HG03045 (cell line): ENCODE results near the gene NPW.
"Not testable (repeated sequence)": the region's sequence is repeated elsewhere in the genome, so short reads cannot be mapped to it uniquely, and the experiment has no call there.

Source experiments
- ATAC-seq: cut with Tn5 transposase; IDR thresholded peaks from one replicate; pipeline ENCODE4 v1.9.1; 2021; ENCODE audit warnings: mild to moderate bottlenecking, moderate library complexity; ENCODE audit not compliant: unreplicated experiment

NPW gene

DNA sequence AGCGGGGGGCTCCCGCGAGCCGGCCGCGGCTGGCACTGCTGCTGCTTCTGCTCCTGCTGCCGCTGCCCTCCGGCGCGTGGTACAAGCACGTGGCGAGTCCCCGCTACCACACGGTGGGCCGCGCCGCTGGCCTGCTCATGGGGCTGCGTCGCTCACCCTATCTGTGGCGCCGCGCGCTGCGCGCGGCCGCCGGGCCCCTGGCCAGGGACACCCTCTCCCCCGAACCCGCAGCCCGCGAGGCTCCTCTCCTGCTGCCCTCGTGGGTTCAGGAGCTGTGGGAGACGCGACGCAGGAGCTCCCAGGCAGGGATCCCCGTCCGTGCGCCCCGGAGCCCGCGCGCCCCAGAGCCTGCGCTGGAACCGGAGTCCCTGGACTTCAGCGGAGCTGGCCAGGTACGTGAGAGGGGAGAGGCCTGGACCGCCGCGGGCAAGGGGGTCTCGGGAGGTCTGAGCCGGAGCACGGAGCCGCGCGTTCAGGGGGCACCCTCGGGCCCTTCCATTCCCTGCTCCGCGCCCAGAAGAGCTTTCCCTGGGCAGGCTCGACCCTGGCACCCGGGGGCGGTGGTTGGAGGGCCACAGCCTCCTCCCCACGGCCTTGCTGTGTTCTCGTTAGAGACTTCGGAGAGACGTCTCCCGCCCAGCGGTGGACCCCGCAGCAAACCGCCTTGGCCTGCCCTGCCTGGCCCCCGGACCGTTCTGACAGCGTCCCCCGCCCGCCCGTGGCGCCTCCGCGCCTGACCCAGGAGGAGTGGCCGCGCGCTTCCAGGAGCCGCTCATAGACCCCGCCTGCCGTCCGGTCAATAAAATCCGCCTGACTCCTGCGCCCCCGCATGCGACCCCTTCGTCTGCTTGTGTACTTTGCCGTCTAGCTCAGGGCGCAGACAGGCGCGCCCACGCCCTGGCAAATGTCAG, 591 bp downstream of the NPW start:
- no peak for ATAC-seq

DNA sequence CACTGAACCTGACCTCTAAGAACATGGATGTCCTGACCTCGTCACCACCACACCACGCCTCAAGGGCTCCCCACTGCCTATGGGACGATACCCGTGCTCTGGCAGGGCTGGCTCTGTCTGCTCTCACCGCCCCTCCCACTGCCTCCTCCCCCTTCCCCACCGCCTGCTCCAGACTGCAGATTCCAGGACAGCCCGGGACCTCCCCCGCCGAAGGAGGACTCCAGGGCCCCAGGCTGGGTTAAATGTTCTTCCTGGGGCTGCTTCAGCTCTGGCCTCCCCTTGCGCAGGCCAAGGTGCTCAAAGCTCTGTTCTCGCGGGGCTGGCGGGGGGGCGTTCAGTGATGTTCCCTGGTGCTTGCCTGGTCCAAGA, 3.1 kb downstream of the NPW start:
- peak; percentile 4 for ATAC-seq

- ATAC-seq, result peak; percentile 73
Measured at GRCh38 chr16:2023092-2024031, 3.8 kb downstream of the NPW start.

DNA sequence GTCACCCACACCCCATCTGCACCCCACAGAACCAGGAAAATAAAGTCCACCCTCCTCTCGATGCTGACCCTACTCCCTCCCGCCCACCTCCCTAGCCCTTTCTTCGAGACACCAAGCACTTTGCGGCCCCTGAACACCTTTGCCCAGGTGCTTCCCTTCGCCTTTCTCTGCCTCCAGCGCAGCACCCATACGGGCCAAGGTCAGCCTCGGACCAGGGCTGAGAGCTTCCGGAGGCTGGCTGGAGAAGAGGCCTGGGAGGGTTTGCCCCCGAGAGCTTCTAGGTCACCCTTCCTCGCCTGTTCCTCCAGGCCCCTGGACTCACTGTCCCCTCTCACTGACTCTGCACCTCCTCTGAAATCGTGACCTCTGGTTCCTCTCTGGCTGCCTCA, 4.4 kb downstream of the NPW start:
- ATAC-seq, result no peak

GRCh38 chr16:2025251-2025650, 5.7 kb downstream of the NPW start:
- no peak for ATAC-seq

- ATAC-seq, result no peak
Measured at GRCh38 chr16:2025878-2026460, 6.4 kb downstream of the NPW start.

DNA sequence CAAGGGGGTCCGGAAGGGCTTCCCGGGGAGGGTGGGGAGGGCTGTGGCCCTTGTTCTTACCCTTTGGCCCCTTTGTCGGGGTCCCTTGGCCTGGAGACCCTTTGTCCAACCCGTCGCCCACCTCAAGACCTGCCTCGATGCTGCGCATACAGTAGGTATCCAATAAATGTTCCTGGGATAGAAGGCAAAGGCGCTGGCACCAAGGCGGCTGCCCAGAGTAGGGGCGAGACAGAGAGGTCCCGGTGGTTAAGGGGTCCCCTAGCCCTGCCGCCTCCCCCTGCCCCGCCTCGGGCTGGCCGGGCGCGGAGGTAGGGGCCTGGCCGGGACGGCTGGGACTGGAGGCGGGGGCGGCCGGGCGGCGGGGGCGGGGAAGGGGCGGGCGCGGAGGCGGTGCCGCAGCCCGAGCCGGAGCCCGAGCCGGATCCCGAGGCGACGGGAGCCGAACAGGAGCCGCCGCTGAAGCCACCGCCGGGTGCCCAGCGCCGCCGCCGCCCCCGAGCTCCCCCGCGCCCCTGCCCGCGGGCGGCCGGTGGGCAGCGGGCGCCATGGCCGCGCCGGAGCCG, 7.0 kb downstream of the NPW start, which contains the start of gene NHERF2:
Gene NHERF2 (plus strand): TSS at position 442 of the 563 bp plus-strand sequence. CDS start 104 bp downstream, at position 546.
- ATAC-seq, result no peak

DNA sequence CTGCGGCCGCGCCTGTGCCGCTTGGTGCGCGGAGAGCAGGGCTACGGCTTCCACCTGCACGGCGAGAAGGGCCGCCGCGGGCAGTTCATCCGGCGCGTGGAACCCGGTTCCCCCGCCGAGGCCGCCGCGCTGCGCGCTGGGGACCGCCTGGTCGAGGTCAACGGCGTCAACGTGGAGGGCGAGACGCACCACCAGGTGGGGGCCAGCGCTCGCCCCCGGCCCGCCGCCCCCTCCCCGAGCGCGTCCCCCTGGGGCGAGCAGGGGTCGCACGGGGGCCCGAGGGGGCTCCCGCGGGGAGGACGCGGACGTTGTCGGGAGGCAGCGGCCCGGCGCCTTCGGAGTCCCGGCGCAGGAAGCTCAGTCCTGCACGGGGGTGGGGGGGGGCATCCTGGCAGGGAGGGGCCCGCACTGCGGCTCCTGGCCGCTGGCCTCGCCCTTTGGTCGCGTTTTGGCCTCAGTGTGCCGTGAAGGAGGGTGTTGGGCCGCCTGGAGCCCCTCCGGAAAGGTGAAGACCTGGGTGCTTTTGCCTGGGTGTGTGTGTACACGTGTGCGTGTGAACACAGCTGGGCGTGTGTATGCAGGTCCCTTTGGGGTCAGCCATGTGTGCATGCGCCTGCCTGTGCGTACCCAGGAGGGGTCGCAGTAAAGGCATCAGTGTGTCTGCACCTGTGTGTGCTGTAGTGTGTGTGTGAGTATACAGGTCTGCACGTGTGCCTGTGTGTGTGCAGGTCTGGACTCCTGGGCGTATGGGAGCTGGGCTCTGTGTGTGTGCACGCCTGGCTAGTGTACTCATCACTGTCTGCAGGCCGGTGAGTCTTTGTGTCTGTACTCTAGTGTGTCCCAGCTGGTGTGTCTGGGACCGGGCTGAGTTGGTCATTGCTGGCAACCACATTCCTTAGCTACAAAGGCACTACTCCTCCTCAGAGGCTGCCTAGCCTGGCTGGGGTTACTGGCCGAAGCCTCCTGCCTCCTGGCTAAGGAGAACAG, 7.7 kb downstream of the NPW start:
- ATAC-seq, result no peak

- no peak for ATAC-seq
Measured at GRCh38 chr16:2028146-2028545, 8.6 kb downstream of the NPW start.

DNA sequence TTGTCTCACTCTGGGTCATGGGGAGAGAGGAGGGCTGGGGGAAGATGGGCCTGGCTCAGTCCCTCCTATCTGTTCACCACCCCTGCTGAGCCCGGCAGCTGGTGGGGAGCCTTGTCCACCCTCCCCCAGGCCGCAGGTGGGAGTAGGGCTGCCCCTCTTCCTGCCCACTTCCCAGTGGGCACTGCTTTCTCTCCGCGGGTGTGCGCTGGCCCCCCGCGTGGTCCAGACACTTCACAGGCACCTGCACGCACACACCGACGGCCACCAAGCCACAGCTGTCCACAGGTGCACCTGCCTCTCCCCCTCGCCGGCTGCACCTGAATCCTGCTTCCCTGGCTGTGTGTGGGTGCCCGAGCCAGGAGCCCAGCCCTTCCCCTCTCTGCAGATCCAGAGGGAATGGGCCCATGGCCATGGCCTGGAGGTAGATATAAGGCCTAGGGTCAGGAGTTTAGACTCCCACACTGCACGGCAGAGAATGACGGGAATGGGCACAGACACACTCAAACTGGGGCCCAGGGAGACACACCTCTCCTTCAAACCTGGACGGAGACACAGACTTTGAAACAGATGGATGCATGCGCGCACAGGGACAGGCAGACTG, 9.1 kb downstream of the NPW start:
- no peak for ATAC-seq

- no peak for ATAC-seq
Measured at GRCh38 chr16:2029350-2029749, 9.8 kb downstream of the NPW start.

DNA sequence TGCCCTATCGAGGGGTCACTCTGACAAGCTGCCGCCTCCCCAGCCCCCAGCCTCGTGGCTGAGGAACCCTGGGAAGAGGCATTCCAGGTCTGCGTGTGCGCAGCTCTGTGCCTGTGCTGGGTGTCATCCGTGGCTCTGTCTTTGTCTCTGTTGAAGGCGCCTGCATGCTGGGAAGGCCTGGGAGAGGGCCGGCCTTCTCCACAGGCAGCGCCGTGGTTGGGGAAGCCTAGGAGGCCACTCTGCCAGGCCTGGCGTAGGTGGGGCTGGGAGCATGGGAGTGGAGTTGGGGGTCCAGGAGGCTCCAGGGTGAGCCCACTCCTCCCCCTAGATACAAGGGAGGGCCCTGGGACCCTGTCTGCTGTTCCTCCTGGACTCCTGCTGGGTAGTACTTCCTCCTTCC, 10.5 kb downstream of the NPW start:
- ATAC-seq, result no peak

- no peak for ATAC-seq
Measured at GRCh38 chr16:2031081-2031577, 11.5 kb downstream of the NPW start.

DNA sequence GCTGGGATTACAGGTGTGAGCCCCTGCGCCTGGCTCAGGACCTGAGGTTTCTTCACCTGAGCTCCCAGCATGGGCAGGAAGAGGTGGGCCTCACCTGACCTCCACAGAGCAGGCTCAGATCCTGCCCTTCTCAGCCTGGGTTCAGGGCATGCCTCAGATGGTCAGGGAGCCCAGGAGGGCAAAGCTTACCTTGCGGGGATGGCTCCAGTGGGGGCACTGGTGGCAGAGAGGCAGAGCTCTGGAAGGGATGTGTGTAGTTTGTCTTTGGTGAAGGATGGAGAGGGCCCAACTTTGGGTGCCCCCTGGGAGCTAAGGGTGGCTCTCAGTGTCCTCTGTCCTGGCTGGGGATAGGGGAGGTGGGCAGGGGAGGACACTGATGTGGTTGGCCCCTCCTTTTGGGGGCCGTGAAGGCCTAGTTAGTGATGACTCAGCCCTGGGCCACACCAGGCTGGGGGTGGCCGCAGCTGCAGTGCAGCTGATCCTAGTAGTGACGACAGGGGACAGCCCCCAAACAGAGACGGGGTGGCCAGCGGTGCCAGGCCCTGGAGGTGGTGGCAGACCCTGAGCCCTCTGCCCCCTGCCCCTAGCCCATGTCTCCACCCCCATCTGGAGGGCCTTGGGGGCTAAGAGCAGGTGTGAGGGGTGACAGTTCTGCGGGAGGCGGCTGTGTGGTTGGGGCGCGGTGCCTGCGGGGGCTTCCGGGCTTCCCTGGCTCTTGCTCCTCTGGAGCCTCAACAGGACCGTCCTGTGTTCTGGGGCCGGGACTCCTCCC, 12.9 kb downstream of the NPW start:
- no peak for ATAC-seq

DNA sequence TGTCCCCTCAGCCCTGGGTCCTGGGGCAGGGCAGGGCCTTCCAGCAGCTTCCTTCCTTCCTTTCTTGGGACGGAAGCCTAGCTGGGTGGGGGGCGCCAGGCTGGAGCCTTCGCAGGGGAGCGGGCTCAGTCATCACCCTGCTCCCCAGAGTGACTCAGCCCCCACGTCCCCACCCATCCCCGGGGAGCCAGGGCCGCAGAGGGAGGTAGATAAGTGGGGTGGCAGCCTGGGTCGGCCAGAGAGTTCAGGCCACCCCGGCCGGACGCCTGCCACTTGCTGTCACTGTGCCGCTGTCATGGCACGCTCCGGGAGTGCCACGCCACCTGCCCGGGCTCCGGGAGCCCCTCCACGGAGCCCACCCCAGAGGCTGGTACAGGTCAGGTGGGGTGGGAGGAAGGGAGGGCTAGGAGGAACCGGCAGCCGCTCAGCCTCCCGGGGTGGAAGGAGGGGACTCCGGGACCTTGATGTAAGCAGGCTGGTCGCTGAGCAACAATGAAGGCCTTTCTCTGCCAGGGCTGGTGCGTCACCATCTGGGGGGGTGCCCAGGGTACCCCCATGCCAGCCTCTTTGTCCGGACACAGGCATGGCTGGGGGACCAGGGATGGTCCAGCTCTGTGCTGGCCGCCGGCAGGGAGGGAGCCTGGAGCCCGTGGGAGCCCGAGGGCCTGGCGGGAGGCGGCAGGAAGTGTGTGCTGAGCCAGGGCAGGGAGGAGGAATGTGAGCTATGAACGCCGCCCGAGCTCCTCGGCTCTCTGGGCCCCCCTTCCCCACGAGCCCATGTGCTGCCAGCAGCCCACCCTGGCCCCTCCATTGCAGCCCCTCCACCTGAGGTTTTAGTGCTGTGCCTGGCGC, 13.7 kb downstream of the NPW start:
- no peak for ATAC-seq

DNA sequence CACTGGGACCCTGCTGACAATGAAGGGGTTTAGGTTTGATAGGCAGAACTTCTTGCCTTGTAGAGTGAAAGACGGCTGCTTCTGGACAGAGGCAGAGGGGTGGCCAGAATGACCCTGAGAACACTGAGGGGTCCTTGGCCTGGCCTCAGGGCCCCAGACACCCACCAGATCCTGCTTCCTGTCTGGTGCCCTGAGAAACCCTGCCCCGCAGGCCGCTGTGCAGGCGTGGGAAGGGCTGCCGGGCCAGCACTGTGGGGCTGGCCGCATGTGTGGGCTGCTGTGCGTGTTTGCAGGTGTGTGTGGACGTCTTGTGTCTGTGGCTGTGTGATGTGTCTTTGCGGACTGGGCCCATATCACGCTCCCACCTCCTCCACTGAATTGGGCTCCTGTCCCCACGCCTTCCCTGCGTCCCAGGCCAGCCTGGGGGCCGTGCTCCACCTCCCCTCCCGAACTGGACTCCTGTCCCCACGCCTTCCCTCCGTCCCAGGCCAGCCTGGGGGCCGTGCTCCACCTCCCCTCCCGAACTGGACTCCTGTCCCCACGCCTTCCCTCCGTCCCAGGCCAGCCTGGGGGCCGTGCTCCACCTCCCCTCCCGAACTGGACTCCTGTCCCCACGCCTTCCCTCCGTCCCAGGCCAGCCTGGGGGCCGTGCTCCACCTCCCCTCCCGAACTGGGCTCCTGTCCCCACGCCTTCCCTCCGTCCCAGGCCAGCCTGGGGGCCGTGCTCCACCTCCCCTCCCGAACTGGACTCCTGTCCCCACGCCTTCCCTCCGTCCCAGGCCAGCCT, 14.5 kb downstream of the NPW start:
- ATAC-seq, result not testable (repeated sequence)
